Activated CD4-positive, alpha-beta memory T cell treated with anti-CD3 and anti-CD28 coated beads for 36 hours (primary cell): ENCODE data around the gene SERPINA9. TPM values are rescaled to one million over a fixed set of nuclear protein-coding genes. Genes with fewer than 3 reads are reported as not detected.

ENCODE experiments used
- CTCF ChIA-PET: fragments of 350-600 bp; sonication (Branson Sonifier 250); formaldehyde crosslinking; loops from one replicate; lab custom pipeline; 2021; ENCODE audit warnings: antibody characterized with exemption, inconsistent platforms; lab: Charles Lee
- POLR2A ChIA-PET: fragments of 350-600 bp; sonication (Branson Sonifier 250); formaldehyde crosslinking; loops from one replicate; lab custom pipeline; 2021; ENCODE audit warnings: antibody characterized with exemption; lab: Charles Lee
- DNase-seq: peaks from one replicate; pipeline ENCODE4 v3.0.0-alpha.2; 2020
- H3K27ac Mint-ChIP-seq: one replicate; pipeline ENCODE4 v1.8.0; 2021; ENCODE audit warnings: mixed read lengths
- H3K27me3 Mint-ChIP-seq: one replicate; pipeline ENCODE4 v1.8.0; 2021; ENCODE audit warnings: mixed read lengths
- H3K36me3 Mint-ChIP-seq: one replicate; pipeline ENCODE4 v1.8.0; 2021; ENCODE audit warnings: mixed read lengths
- H3K4me1 Mint-ChIP-seq: one replicate; pipeline ENCODE4 v1.8.0; 2021; ENCODE audit warnings: low read depth, mixed read lengths
- H3K4me3 Mint-ChIP-seq: one replicate; pipeline ENCODE4 v1.8.0; 2021; ENCODE audit warnings: mild to moderate bottlenecking, mixed read lengths
- H3K9me3 Mint-ChIP-seq: one replicate; pipeline ENCODE4 v1.8.0; 2021; ENCODE audit warnings: mixed read lengths
- intact Hi-C: fragments of 100-400 bp; cut with micrococcal nuclease; formaldehyde crosslinking; loops from one replicate; pipeline ENCODE4 v1.15.1; 2023
- total RNA-seq, 2 experiments: library from RNA; stranded (reverse); gene quantifications; one replicate each; pipeline ENCODE4 v1.2.3, GENCODE V29; 2021

SERPINA9 gene
- total RNA-seq, 2 experiments from 2014 or later: not detected

GRCh38 chr14:94470311-94470710 is 5.7 kb downstream of the SERPINA9 start:
- H3K27ac Mint-ChIP-seq: no peak overlapping the region
- DNase-seq: no peak
- H3K4me3 Mint-ChIP-seq: no peak overlapping the region
- no peaks in the 10 kb centered on the region for H3K4me1 Mint-ChIP-seq
- CTCF ChIA-PET: no interaction called here
- no peaks in the 10 kb centered on the region for H3K36me3 Mint-ChIP-seq
- peaks cover 15% of the 10 kb centered on the region for H3K27me3 Mint-ChIP-seq
- POLR2A ChIA-PET: no interaction called here
- peaks cover 5% of the 10 kb centered on the region for H3K9me3 Mint-ChIP-seq
- intact Hi-C loops: no loop called here

GRCh38 chr14:94469261-94469660 is 6.7 kb downstream of the SERPINA9 start:
- CTCF ChIA-PET: interaction anchor here (0.9 kb wide), 1 partner anchor 35 kb away, joined by 3 read pairs; no protein-coding TSS in a partner anchor

GRCh38 chr14:94467728-94468520 is 8.1 kb downstream of the SERPINA9 start:
- ChIA-PET CTCF (no interaction called here), POLR2A (no interaction called here)
- H3K4me3 Mint-ChIP-seq: no peak overlapping the region
- H3K27ac Mint-ChIP-seq: no peak overlapping the region
- H3K4me1 Mint-ChIP-seq: no peaks in the 10 kb centered on the region
- no peak for DNase-seq
- peaks cover 12% of the 10 kb centered on the region for H3K9me3 Mint-ChIP-seq
- no peaks in the 10 kb centered on the region for H3K36me3 Mint-ChIP-seq
- peaks cover 15% of the 10 kb centered on the region for H3K27me3 Mint-ChIP-seq
- intact Hi-C loops: no loop called here

More at GRCh38 chr14:94469261-94469660, 6.7 kb downstream of the SERPINA9 start:
- Mint-ChIP-seq H3K4me1 (no peaks in the 10 kb centered on the region), H3K36me3 (no peaks in the 10 kb centered on the region), H3K27me3 (peaks cover 15% of the 10 kb centered on the region), H3K4me3 (no peak overlapping the region), H3K9me3 (peaks cover 10% of the 10 kb centered on the region), H3K27ac (no peak overlapping the region)
- no peak for DNase-seq
- POLR2A ChIA-PET: no interaction called here
- intact Hi-C loops: no loop called here

GRCh38 chr14:94466706-94467370 is 9.2 kb downstream of the SERPINA9 start:
- ChIA-PET POLR2A (no interaction called here), CTCF (interaction anchor here (1.6 kb wide), 1 partner anchor 20 kb away, joined by 8 read pairs; no protein-coding TSS in a partner anchor)
- DNase-seq: no peak
- Mint-ChIP-seq H3K9me3 (peaks cover 12% of the 10 kb centered on the region), H3K36me3 (no peaks in the 10 kb centered on the region), H3K27ac (no peak overlapping the region), H3K27me3 (peaks cover 12% of the 10 kb centered on the region), H3K4me1 (no peaks in the 10 kb centered on the region), H3K4me3 (no peak overlapping the region)
- intact Hi-C loops: no loop called here

- no peak overlapping the region for H3K4me3 Mint-ChIP-seq
- ChIA-PET CTCF (interaction anchor here (1.6 kb wide), 1 partner anchor 21 kb away, joined by 8 read pairs; no protein-coding TSS in a partner anchor), POLR2A (no interaction called here)
- no peaks in the 10 kb centered on the region for H3K4me1 Mint-ChIP-seq
- DNase-seq: no peak
- peaks cover 13% of the 10 kb centered on the region for H3K27me3 Mint-ChIP-seq
- intact Hi-C loops: no loop called here
- no peak overlapping the region for H3K27ac Mint-ChIP-seq
- no peaks in the 10 kb centered on the region for H3K36me3 Mint-ChIP-seq
- peaks cover 12% of the 10 kb centered on the region for H3K9me3 Mint-ChIP-seq
Observed at GRCh38 chr14:94465042-94465441, 11.0 kb downstream of the SERPINA9 start.

GRCh38 chr14:94464290-94464689 is 11.7 kb downstream of the SERPINA9 start:
- intact Hi-C loops: no loop called here
- no peaks in the 10 kb centered on the region for H3K4me1 Mint-ChIP-seq
- H3K36me3 Mint-ChIP-seq: no peaks in the 10 kb centered on the region
- H3K4me3 Mint-ChIP-seq: no peak overlapping the region
- H3K27me3 Mint-ChIP-seq: peaks cover 14% of the 10 kb centered on the region
- CTCF ChIA-PET: no interaction called here
- DNase-seq: no peak
- POLR2A ChIA-PET: no interaction called here
- no peak overlapping the region for H3K27ac Mint-ChIP-seq
- H3K9me3 Mint-ChIP-seq: peaks cover 12% of the 10 kb centered on the region

GRCh38 chr14:94462763-94463572 is 13.0 kb downstream of the SERPINA9 start:
- H3K27ac Mint-ChIP-seq: no peak overlapping the region
- H3K27me3 Mint-ChIP-seq: peaks cover 14% of the 10 kb centered on the region
- peaks cover 12% of the 10 kb centered on the region for H3K9me3 Mint-ChIP-seq
- no peaks in the 10 kb centered on the region for H3K4me1 Mint-ChIP-seq
- no peak for DNase-seq
- H3K36me3 Mint-ChIP-seq: no peaks in the 10 kb centered on the region
- ChIA-PET POLR2A (no interaction called here), CTCF (no interaction called here)
- intact Hi-C loops: no loop called here
- H3K4me3 Mint-ChIP-seq: no peak overlapping the region

GRCh38 chr14:94462219-94462551 is 13.8 kb downstream of the SERPINA9 start:
- Mint-ChIP-seq H3K27ac (no peak overlapping the region), H3K4me1 (no peaks in the 10 kb centered on the region), H3K4me3 (no peak overlapping the region), H3K27me3 (peaks cover 12% of the 10 kb centered on the region), H3K36me3 (no peaks in the 10 kb centered on the region), H3K9me3 (peaks cover 12% of the 10 kb centered on the region)
- no peak for DNase-seq
- intact Hi-C loops: no loop called here
- ChIA-PET POLR2A (no interaction called here), CTCF (no interaction called here)

GRCh38 chr14:94461526-94462218 is 14.3 kb downstream of the SERPINA9 start:
- H3K9me3 Mint-ChIP-seq: peaks cover 12% of the 10 kb centered on the region
- no peak for DNase-seq
- H3K4me3 Mint-ChIP-seq: no peak overlapping the region
- intact Hi-C loops: no loop called here
- H3K4me1 Mint-ChIP-seq: no peaks in the 10 kb centered on the region
- ChIA-PET CTCF (no interaction called here), POLR2A (no interaction called here)
- peaks cover 12% of the 10 kb centered on the region for H3K27me3 Mint-ChIP-seq
- H3K27ac Mint-ChIP-seq: no peak overlapping the region
- H3K36me3 Mint-ChIP-seq: no peaks in the 10 kb centered on the region

- CTCF ChIA-PET: no interaction called here
- no peak for DNase-seq
- intact Hi-C loops: no loop called here
- Mint-ChIP-seq H3K4me3 (no peak overlapping the region), H3K36me3 (no peaks in the 10 kb centered on the region), H3K4me1 (no peaks in the 10 kb centered on the region), H3K27ac (no peak overlapping the region), H3K9me3 (peaks cover 9% of the 10 kb centered on the region), H3K27me3 (peaks cover 12% of the 10 kb centered on the region)
- POLR2A ChIA-PET: no interaction called here
Observed at GRCh38 chr14:94460631-94461416, 15.2 kb downstream of the SERPINA9 start.

- intact Hi-C loops: no loop called here
- DNase-seq: no peak
- no peak overlapping the region for H3K27ac Mint-ChIP-seq
Observed at GRCh38 chr14:94458558-94459205, 17.3 kb downstream of the SERPINA9 start.

More at GRCh38 chr14:94458558-94459205, 17.3 kb downstream of the SERPINA9 start:
- POLR2A ChIA-PET: no interaction called here
- no peak overlapping the region for H3K4me3 Mint-ChIP-seq
- CTCF ChIA-PET: interaction anchor here (1.3 kb wide), 1 partner anchor 27 kb away, joined by 3 read pairs; no protein-coding TSS in a partner anchor
- H3K4me1 Mint-ChIP-seq: no peaks in the 10 kb centered on the region
- no peaks in the 10 kb centered on the region for H3K9me3 Mint-ChIP-seq
- H3K27me3 Mint-ChIP-seq: peaks cover 18% of the 10 kb centered on the region
- no peaks in the 10 kb centered on the region for H3K36me3 Mint-ChIP-seq
